HUES64 (cell line): ENCODE results near the gene GSX2.
"Not testable (repeated sequence)": the region's sequence is repeated elsewhere in the genome, so short reads cannot be mapped to it uniquely, and the experiment has no call there.

Source experiments
- H3K27ac ChIP-seq: 2 replicates; pipeline ENCODE4 v1.7.0; 2013; ENCODE audit warnings: low read depth, low read length, inconsistent platforms
- H3K27me3 ChIP-seq: 2 replicates; pipeline ENCODE4 v1.6.1; 2013; ENCODE audit warnings: mild to moderate bottlenecking, low read length; ENCODE audit not compliant: insufficient read depth
- H3K36me3 ChIP-seq: 2 replicates; pipeline ENCODE4 v1.6.1; 2013; ENCODE audit warnings: mild to moderate bottlenecking, low read length; ENCODE audit not compliant: insufficient read depth
- H3K4me1 ChIP-seq: 2 replicates; pipeline ENCODE4 v1.6.1; 2013; ENCODE audit warnings: mild to moderate bottlenecking, low read length, moderate library complexity; ENCODE audit not compliant: insufficient read depth
- H3K4me3 ChIP-seq: 2 replicates; pipeline ENCODE4 v1.5.1; 2013; ENCODE audit warnings: mild to moderate bottlenecking, low read length, moderate library complexity
- H3K9ac ChIP-seq: 2 replicates; pipeline ENCODE4 v1.6.1; 2013; ENCODE audit warnings: mild to moderate bottlenecking, low read depth, low read length
- H3K9me3 ChIP-seq: 2 replicates; pipeline ENCODE4 v1.6.1; 2013; ENCODE audit warnings: low read depth, low read length; ENCODE audit not compliant: insufficient read depth
- WGBS: fragments of 150-250, 120-280 bp; methylation state at CpG from one replicate; pipeline ENCODE4 v1.1.7; 2013; ENCODE audit warnings: missing lambda C conversion rate; 5-methylcytosine and 5-hydroxymethylcytosine counted together

Gene GSX2

DNA sequence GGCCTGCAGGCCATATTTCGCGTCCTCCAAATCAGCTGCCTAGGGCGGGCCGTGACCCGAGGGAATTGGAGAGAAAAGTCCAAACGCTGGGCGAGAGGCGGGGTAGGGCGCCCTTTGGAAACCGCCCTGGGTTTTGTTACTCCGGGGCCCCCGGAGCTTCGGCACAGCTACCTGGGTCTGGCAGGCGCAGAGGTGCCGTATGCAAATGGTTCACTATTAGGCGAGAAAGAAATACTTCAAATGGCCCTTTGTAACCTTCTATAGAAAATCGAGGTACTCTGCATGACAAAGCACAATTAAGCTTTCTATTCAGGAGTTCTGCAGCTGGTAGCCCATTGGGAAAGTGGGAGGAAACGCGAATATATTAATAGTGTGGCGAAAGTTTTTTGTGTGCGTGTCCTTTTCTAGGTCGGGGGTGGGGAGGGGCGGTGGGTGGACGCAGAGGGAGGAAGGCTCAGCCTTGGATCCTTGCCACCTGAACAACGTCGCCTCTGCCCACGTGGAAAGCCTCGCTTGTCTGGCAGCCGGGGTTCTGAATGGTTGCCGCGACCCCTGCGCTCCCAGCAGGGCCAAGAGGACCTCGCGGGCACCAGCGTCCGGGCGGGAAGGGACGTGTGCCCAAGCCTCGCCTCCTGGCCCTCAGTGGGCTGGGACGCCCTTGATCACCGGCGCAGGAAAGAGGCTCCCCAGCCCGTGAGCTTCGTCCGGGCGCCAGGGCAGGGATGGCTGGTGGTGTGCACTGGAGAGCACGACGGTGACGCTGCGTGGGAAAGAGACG is 9.5 kb downstream of the GSX2 start:
- Histone ChIP-seq H3K4me1 (peaks cover 36% of the 10 kb centered on the region), H3K36me3 (no peaks in the 10 kb centered on the region), H3K9me3 (no peaks in the 10 kb centered on the region), H3K9ac (0 out of 2 replicates have a peak overlapping the region, but pooled peaks have one; percentile 7), H3K4me3 (peak overlapping the region; percentile 43), H3K27me3 (peaks cover 86% of the 10 kb centered on the region), H3K27ac (peak overlapping the region; percentile 45; the same call in 1 of the 2 replicates)
- WGBS, result 1% methylated on average over 51 of the region's 51 CpGs

DNA sequence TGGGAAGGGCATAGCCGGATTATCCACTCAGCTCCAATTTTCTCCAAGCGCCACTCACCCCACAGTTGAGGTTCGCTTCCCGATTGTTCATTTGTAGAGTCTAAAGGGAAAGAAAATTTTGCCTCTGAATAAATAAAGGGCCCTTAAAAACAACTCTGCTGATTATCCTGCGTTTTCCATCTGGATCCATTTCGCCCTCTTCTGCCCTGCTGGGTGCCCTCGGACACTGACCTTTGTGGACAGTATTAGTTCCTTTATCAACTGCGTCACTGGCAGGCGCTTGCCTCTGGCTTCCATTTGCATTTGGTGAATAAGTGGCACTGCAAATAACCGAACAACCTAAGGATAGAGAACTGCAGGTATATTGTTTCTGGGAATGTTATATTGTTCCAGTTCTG is 10.1 kb downstream of the GSX2 start:
- H3K36me3 ChIP-seq, result no peaks in the 10 kb centered on the region
- WGBS, result 14% methylated on average over 8 of the region's 10 CpGs
- peaks cover 81% of the 10 kb centered on the region for H3K27me3 ChIP-seq
- H3K9me3 ChIP-seq, result no peaks in the 10 kb centered on the region
- peaks cover 35% of the 10 kb centered on the region for H3K4me1 ChIP-seq
- H3K9ac ChIP-seq, result no peak overlapping the region
- peak overlapping the region; percentile 43 for H3K4me3 ChIP-seq
- H3K27ac ChIP-seq, result no peak overlapping the region

DNA sequence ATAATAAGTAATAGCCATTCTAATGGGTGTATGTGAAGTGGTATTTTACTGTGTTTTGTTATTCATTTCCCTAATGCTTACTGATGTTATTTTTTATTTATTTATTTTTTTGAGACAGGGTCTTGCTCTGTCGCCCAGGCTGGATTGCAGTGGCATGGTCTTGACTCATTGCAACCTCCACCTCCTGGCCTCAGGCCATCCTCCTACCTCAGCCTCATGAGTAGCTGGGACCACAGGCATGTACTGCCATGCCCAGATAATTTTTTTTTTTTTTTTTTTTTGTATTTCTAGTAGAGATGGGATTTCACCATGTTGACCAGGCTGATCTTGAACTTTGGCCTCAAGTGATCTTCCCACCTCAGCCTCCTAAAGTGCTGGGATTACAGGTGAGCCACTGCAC is 13.2 kb downstream of the GSX2 start:
- H3K9ac ChIP-seq, H3K4me3 ChIP-seq, H3K27ac ChIP-seq, H3K36me3 ChIP-seq, H3K9me3 ChIP-seq: not testable (repeated sequence)
- peaks cover 18% of the 10 kb centered on the region for H3K4me1 ChIP-seq
- peaks cover 49% of the 10 kb centered on the region for H3K27me3 ChIP-seq
- 94% methylated on average over 1 of the region's 1 CpG for WGBS

DNA sequence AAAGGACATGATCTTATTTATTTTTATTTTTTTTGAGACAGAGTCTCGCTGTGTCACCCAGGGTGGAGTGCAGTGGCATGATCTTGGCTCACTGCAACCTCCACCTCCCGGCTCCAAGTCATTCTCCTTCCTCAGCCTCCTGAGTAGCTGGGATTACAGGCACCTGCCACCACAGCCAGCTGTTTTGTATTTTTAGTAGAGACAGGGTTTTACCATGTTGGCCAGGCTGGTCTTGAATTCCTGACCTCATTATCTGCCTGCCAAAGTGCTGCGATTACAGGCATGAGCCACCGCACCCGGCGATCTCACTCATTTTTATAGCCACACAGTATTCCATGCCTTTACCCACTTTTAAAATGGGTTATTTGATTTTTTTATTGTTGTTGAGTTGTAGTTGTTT is 16.3 kb downstream of the GSX2 start:
- 82% methylated on average over 6 of the region's 6 CpGs for WGBS

DNA sequence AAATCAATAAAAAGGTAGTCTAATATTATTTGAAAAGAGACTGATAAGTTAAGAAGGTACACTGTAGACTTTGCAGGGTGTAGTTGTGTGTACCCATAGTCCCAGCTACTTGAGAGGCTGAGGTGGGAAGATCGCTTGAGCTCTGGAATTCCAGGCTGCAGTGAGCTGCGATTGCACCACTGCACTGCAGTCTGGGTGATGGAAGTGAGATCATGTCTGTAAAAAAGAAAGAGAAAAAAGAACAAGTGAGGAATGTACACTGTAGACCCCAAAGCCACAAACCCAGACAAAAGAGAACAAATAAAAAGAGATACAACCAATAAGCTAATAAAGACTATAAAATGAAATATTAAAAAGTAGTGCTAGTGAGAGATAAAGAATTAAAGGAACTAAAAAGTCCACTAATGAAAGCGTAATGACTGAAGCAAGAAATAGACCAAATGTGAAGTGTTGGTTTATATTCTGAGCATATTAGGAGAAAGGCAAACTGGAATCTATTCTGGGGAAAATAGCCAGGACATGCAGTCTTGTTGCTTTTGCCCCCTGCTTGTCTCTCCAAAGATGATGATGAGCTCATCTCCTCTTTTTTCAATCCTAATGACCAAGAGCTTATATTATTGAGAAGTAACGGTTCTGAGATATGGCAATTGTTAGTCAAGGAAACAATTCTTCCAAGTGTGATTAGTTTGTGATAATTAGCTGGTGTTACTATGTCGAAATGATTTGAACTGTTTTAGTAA is 19.1 kb downstream of the GSX2 start:
- Histone ChIP-seq H3K4me3 (no peak overlapping the region), H3K4me1 (no peaks in the 10 kb centered on the region), H3K9me3 (no peaks in the 10 kb centered on the region), H3K27ac (no peak overlapping the region), H3K27me3 (no peaks in the 10 kb centered on the region), H3K9ac (no peak overlapping the region), H3K36me3 (no peaks in the 10 kb centered on the region)
- WGBS, result 88% methylated on average over 5 of the region's 5 CpGs

More for the DNA sequence above, 16.3 kb downstream of the GSX2 start:
- H3K9ac ChIP-seq, H3K36me3 ChIP-seq, H3K27ac ChIP-seq, H3K4me3 ChIP-seq, H3K9me3 ChIP-seq, H3K4me1 ChIP-seq: not testable (repeated sequence)
- H3K27me3 ChIP-seq, result peaks cover 18% of the 10 kb centered on the region

DNA sequence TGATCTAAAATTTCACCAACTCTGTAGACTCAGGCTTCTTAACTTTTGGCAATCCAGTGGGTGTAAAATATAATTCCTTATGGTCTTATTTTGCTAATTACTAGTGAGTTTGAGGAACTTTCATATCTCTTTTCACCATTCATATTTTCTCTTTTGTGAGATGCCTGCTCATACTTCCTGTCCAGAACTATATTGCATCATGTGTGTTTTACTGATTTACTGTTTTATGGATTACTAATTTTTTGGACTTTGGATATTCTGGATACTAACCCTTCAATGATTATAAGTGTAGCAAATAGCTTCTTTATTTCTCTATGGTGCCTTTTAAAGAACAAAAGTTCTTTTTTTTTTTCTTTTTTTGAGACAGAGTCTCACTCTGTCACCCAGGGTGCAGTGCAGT is 20.6 kb downstream of the GSX2 start:
- no peaks in the 10 kb centered on the region for H3K9me3 ChIP-seq
- H3K9ac ChIP-seq, result no peak overlapping the region
- no peaks in the 10 kb centered on the region for H3K4me1 ChIP-seq
- no peak overlapping the region for H3K27ac ChIP-seq
- H3K27me3 ChIP-seq, result no peaks in the 10 kb centered on the region
- no peaks in the 10 kb centered on the region for H3K36me3 ChIP-seq
- H3K4me3 ChIP-seq, result no peak overlapping the region

DNA sequence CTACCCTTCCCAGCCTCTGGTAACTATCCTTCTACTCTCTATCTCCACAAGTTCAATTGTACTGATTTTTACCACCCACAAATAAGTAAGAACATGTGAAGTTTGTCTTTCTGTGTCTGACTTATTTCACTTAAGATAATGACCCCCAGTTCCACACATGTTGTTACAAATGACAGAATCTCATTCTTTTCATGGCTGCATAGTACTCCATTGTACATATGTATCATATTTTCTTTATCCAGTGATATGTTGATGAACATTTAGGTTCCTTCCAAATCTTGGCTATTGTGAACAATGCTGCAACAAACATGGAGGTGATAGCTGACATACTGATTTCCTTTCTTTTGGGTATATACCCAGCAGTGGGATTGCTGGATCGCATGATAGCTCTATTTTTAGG is 27.7 kb downstream of the GSX2 start:
- H3K4me3 ChIP-seq, result no peak overlapping the region
- 100% methylated on average over 1 of the region's 1 CpG for WGBS
- H3K27me3 ChIP-seq, result no peaks in the 10 kb centered on the region
- no peaks in the 10 kb centered on the region for H3K36me3 ChIP-seq
- H3K27ac ChIP-seq, result no peak overlapping the region
- peaks cover 10% of the 10 kb centered on the region; the same call in 1 of the 2 replicates for H3K9me3 ChIP-seq
- H3K4me1 ChIP-seq, result no peaks in the 10 kb centered on the region
- no peak overlapping the region for H3K9ac ChIP-seq

DNA sequence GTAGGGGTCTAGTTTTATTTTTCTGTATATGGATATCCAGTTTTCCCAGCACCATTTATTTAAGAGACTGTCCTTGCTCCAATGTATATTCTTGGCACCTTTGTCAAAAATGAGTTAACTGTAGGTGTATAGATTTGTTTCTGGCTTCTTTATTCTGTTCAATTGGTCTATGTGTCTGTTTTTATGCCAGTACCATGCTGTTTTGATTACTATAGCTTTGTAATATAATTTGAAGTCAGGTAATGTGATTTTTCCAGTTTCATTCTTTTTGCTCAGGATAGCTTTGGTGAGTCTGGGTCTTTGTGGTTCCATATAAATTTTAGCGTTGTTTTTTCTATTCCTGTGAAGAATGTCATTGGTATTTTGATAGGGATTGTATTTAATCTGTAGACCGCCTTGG is 28.7 kb downstream of the GSX2 start:
- H3K27ac ChIP-seq, H3K9me3 ChIP-seq, H3K4me3 ChIP-seq, H3K27me3 ChIP-seq, H3K36me3 ChIP-seq, H3K9ac ChIP-seq, H3K4me1 ChIP-seq: not testable (repeated sequence)
- WGBS, result 95% methylated on average over 1 of the region's 2 CpGs

DNA sequence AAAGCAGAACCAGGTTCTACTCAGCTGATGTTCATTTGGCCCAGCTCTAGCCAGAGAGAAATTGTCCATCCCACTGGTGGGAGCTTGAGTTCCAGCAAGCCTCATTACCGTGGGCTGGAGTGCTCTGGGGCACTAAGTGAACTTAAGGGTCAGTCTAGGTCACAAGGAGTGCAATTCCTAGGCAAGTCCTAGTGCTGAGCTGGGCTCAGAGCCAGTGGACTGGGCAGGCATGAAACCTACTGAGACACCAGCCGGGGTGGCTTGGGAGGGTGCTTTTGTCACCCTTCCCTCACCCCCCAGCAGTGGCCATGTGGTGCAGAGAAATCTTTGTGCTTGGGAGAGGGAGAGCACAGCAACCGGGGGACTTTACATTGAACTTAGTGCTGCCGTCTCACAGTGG is 39.4 kb downstream of the GSX2 start:
- no peaks in the 10 kb centered on the region; the same call in 1 of the 2 replicates for H3K27me3 ChIP-seq
- no peaks in the 10 kb centered on the region for H3K36me3 ChIP-seq
- H3K4me1 ChIP-seq, result no peaks in the 10 kb centered on the region
- H3K9ac ChIP-seq, result no peak overlapping the region
- WGBS, result 81% methylated on average over 4 of the region's 4 CpGs
- no peaks in the 10 kb centered on the region for H3K9me3 ChIP-seq
- H3K27ac ChIP-seq, result no peak overlapping the region
- no peak overlapping the region for H3K4me3 ChIP-seq

DNA sequence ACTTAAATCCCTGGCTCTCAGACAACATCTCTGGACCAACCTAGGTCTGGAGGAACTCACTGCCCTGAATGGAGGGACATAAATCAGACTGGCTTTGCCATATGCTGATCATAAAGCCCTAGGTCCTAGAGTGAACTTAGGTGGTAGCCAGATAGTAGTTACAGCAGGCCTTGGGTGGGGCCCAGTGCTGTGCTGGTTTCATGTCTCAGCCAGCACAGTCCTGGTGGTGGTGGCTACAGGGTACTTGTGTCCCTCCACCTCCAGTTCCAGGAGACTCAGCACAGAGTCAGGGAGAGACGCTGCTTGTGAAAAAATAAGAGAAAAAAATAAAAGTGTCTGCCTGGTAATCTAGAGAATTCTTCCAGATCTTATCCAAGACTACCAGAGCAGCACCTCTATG is 40.3 kb downstream of the GSX2 start:
- Histone ChIP-seq H3K4me3 (no peak overlapping the region), H3K4me1 (no peaks in the 10 kb centered on the region), H3K9me3 (no peaks in the 10 kb centered on the region), H3K36me3 (no peaks in the 10 kb centered on the region), H3K9ac (no peak overlapping the region), H3K27ac (no peak overlapping the region), H3K27me3 (no peaks in the 10 kb centered on the region; the same call in 1 of the 2 replicates)
- no CpG with 5 or more reads among the region's 1 CpG for WGBS

DNA sequence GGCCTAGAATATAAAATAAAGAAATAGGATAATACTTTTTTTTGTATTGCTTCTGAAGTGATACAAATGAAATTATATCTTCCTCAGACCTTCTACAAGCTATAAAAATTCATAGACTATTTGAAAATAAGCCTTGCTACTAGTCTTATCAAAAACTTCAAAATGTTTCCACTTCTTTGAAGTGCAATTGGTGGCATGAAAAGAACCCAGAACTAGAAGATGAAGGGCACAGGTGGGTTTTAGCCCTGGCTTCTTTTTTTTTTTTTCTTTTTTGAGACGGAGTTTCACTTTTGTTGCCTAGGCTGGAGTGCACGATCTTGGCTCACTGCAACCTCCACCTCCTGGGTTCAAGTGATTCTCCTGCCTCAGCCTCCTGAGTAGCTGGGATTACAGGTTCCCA is 44.2 kb downstream of the GSX2 start:
- no peak overlapping the region for H3K4me3 ChIP-seq
- no peaks in the 10 kb centered on the region; the same call in 1 of the 2 replicates for H3K27me3 ChIP-seq
- H3K27ac ChIP-seq, result no peak overlapping the region
- no peaks in the 10 kb centered on the region for H3K36me3 ChIP-seq
- H3K4me1 ChIP-seq, result no peaks in the 10 kb centered on the region
- 94% methylated on average over 2 of the region's 2 CpGs for WGBS
- H3K9ac ChIP-seq, result no peak overlapping the region
- no peaks in the 10 kb centered on the region for H3K9me3 ChIP-seq
